Measurements from ENCODE around the gene APOL5. TPM values are rescaled to one million over a fixed set of nuclear protein-coding genes. Genes with fewer than 3 reads are reported as not detected.
"Not testable (repeated sequence)": the region's sequence is repeated elsewhere in the genome, so short reads cannot be mapped to it uniquely, and the experiment has no call there.

APOL5 gene
- total RNA-seq, result not detected

GRCh38 chr22:35717572-35717971, at the start of gene APOL5:
Gene APOL5 (plus strand): TSS chr22:35717872. CDS start chr22:35717872, 0 bp downstream.
- Mint-ChIP-seq H3K27ac (no peak within 1 kb of the TSS), H3K4me1 (ENCODE audit: low read depth) (no peaks in the 10 kb centered on the region), H3K36me3 (ENCODE audit: low read depth) (no peaks in the 10 kb centered on the region), H3K4me3 (no peak within 1 kb of the TSS), H3K9me3 (ENCODE audit: insufficient read depth) (no peaks in the 10 kb centered on the region), H3K27me3 (ENCODE audit: low read depth) (peaks cover 3% of the 10 kb centered on the region)
- ChIA-PET POLR2A (no interaction called here), CTCF (no interaction called here)
- DNase-seq (no peak), ATAC-seq (no peak)

DNA sequence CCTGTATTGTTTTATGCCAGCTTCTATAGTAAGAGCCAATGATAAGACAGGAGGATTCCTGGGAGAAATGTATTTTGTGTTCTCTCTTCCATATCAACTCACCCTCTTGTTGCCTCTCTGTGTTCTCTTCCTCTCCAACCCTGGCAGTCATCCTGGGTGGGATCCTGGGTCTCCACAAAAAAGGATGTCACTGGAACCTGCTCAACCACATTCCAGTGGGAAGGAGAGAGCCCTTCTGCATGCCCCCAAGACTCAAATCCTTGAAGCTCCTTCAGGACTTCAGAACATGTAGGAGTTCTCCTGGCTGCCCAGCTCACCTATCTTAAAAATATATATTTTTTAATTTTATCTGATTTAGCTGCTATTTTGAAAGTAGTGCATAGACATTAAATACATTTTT, 43.3 kb upstream of the APOL5 start:
- Mint-ChIP-seq H3K27me3 (ENCODE audit: low read depth) (no peaks in the 10 kb centered on the region), H3K9me3 (ENCODE audit: insufficient read depth) (peaks cover 15% of the 10 kb centered on the region), H3K27ac (no peak overlapping the region), H3K36me3 (ENCODE audit: low read depth) (peaks cover 13% of the 10 kb centered on the region), H3K4me3 (no peak overlapping the region), H3K4me1 (ENCODE audit: low read depth) (no peaks in the 10 kb centered on the region)
- POLR2A ChIA-PET, result no interaction called here
- CTCF ChIA-PET, result no interaction called here
- no peak for ATAC-seq
- no peak for DNase-seq

DNA sequence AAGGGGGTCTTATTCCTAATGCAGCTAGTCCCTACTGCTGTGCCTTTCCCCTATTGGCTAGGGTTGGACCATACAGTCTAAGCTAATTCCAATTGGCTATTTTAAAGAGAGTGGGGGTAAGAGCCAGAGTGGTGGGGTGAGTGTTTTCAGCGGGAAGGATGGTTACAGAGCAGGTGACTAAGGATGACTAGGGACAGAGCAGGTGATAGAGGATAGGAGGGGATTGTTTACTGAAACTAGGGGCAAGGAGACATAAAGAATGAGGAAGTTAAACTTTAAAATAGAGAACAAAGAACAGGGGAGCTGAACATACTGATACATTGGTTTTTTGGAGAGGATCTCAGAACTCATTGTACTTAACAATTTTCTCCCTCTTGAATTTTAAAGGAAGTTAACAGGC, 41.6 kb upstream of the APOL5 start:
- POLR2A ChIA-PET; CTCF ChIA-PET; H3K27me3 Mint-ChIP-seq (ENCODE audit: low read depth); H3K27ac Mint-ChIP-seq; H3K4me1 Mint-ChIP-seq (ENCODE audit: low read depth); H3K4me3 Mint-ChIP-seq; DNase-seq; ATAC-seq: not testable (repeated sequence)
- Mint-ChIP-seq H3K9me3 (ENCODE audit: insufficient read depth) (peaks cover 15% of the 10 kb centered on the region), H3K36me3 (ENCODE audit: low read depth) (peaks cover 13% of the 10 kb centered on the region)

DNA sequence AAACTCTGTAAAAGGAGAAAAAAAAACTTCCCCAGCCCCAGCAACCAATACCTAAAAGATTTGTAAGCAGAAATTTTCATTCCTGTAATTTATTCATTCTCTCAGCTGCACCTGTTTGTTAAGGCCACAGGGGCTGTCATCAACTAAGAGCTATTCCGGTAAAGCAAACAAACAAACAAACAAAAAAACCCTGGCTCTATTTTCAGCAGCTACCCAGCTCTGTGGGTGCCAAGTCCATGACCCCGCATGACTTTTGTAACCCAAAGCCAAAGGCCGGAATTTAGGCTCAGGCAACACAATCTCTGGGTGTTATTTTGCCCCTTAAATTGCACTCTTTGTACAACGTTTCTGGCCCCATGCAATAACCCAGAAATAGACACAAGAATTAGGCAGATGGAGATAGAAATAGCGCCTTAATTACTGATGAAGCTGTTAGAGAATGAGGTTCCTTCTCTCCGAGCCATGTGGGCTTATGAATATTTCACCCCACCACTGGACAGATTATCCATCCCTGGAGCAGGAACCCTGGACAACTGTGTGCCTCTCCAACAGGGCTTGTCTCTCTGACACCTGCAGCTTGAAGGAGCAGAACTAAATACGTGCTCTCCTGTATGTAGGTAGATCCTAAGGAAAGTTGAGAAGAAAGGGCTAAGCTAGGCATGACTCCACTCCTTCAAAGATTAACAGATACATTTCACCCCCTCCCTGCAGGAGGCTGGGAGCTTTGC, 40.0 kb upstream of the APOL5 start:
- Mint-ChIP-seq H3K27ac (no peak overlapping the region), H3K27me3 (ENCODE audit: low read depth) (no peaks in the 10 kb centered on the region), H3K9me3 (ENCODE audit: insufficient read depth) (peaks cover 20% of the 10 kb centered on the region), H3K36me3 (ENCODE audit: low read depth) (peaks cover 15% of the 10 kb centered on the region), H3K4me3 (no peak overlapping the region), H3K4me1 (ENCODE audit: low read depth) (no peaks in the 10 kb centered on the region)
- CTCF ChIA-PET, result interaction anchor here (0.8 to 1.2 kb wide), 2 partner anchors 30 to 388 kb away, joined by 3 read pairs; no protein-coding TSS in a partner anchor
- ATAC-seq (no peak), DNase-seq (no peak)
- POLR2A ChIA-PET, result interaction anchor here (1.2 kb wide), 1 partner anchor 42 kb away, joined by 3 read pairs; no protein-coding TSS in a partner anchor

DNA sequence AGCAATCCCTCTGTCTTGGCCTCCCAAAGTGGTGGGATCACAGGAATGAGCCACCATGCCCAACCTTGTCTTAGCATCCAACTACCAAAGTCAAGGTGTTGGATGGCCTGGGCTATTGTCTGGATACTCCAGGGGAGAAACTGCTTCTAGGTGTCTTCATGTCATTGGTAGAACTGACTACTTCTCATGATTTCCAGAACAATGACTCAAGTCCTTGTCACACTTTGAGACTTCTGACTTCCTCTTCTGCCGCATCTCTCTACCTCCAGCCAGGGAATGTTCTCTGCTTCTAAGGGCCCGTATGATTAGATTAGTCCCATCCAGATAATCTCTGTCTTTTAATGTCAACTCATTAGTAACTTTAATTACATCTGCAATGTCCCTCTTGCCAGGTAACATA, 38.8 kb upstream of the APOL5 start:
- ChIA-PET CTCF (interaction anchor here (1.2 kb wide), 1 partner anchor 31 kb away, joined by 3 read pairs; no protein-coding TSS in a partner anchor), POLR2A (no interaction called here)
- no peak for ATAC-seq
- peaks cover 3% of the 10 kb centered on the region for H3K27me3 Mint-ChIP-seq (ENCODE audit: low read depth)
- no peak overlapping the region for H3K27ac Mint-ChIP-seq
- H3K36me3 Mint-ChIP-seq (ENCODE audit: low read depth), result peaks cover 15% of the 10 kb centered on the region
- H3K4me1 Mint-ChIP-seq (ENCODE audit: low read depth), result no peaks in the 10 kb centered on the region
- H3K4me3 Mint-ChIP-seq, result no peak overlapping the region
- peaks cover 14% of the 10 kb centered on the region for H3K9me3 Mint-ChIP-seq (ENCODE audit: insufficient read depth)
- no peak for DNase-seq

DNA sequence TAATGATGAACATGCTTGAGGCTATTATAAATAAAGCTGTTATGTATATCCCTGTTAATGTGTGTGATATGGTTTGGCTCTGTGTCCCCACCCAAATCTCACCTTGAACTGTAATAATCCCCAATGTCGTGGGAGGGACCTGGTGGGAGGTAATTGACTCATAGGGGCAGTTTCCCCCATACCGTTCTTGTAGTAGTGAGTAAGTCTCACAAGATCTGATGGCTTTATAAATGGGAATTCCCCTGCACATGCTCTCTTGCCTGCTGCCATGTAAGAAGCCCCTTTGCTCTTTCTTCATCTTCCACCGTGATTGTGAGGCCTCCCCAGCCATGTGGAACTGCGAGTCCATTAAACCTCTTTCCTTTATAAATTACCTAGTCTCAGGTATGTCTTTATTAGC, 38.2 kb upstream of the APOL5 start:
- ATAC-seq; DNase-seq; H3K27ac Mint-ChIP-seq; POLR2A ChIA-PET; H3K27me3 Mint-ChIP-seq (ENCODE audit: low read depth); CTCF ChIA-PET; H3K4me3 Mint-ChIP-seq; H3K4me1 Mint-ChIP-seq (ENCODE audit: low read depth): not testable (repeated sequence)
- peaks cover 15% of the 10 kb centered on the region for H3K36me3 Mint-ChIP-seq (ENCODE audit: low read depth)
- peaks cover 14% of the 10 kb centered on the region for H3K9me3 Mint-ChIP-seq (ENCODE audit: insufficient read depth)

DNA sequence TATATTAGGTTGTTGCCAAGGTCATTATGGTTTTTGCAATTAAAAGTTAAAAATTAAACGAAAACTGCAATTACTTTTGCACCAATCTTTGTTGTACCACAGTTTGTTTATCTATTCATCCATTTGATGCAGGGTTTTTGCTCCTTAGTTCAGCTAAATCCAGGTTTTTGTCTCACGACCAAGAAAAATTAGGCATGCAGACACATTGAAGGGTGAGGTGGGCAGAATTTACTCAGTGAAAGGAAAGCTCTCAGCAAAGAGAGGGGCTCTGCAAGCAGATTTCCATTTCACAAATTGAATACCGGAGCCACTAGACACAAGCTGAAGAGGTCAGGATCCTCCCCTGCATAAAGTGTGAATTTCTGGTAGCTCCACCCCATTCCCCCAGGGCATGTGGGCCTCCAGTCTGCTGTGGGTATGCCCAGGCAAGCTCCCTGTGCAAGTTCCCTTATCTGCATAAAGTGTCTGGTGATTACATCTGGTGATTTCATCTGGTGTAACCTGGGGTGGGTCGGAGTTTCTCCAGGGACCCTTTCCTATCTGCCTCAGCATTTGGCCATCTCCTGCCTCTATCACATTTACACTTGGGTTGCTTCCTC, 36.1 kb upstream of the APOL5 start:
- DNase-seq (no peak), ATAC-seq (no peak)
- H3K4me3 Mint-ChIP-seq, result no peak overlapping the region
- peaks cover 4% of the 10 kb centered on the region for H3K36me3 Mint-ChIP-seq (ENCODE audit: low read depth)
- no peak overlapping the region for H3K27ac Mint-ChIP-seq
- CTCF ChIA-PET, result no interaction called here
- peaks cover 3% of the 10 kb centered on the region for H3K27me3 Mint-ChIP-seq (ENCODE audit: low read depth)
- H3K4me1 Mint-ChIP-seq (ENCODE audit: low read depth), result no peaks in the 10 kb centered on the region
- POLR2A ChIA-PET, result no interaction called here
- peaks cover 11% of the 10 kb centered on the region for H3K9me3 Mint-ChIP-seq (ENCODE audit: insufficient read depth)

DNA sequence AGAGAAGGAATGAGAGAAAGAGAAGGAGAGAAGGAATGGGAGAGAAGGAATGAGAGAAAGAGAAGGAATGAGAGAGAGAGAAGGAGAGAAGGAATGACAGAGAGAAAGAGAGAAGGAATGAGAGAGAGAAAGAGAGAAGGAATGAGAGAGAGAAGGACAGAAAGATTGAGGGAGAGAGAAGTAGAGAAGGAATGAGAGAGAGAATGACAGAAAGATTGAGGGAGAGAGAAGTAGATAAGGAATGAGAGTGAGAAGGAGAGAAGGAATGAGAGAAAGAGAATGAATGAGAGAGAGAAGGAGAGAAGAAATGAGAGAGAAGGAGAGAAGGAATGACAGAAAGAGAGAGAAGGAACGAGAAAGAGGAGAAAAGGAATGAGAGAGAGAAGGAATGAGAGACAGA, 34.1 kb upstream of the APOL5 start:
- no peaks in the 10 kb centered on the region for H3K4me1 Mint-ChIP-seq (ENCODE audit: low read depth)
- peaks cover 3% of the 10 kb centered on the region for H3K27me3 Mint-ChIP-seq (ENCODE audit: low read depth)
- no peak for ATAC-seq
- CTCF ChIA-PET, result no interaction called here
- H3K4me3 Mint-ChIP-seq, result no peak overlapping the region
- no peak for DNase-seq
- peaks cover 2% of the 10 kb centered on the region for H3K36me3 Mint-ChIP-seq (ENCODE audit: low read depth)
- H3K9me3 Mint-ChIP-seq (ENCODE audit: insufficient read depth), result peaks cover 11% of the 10 kb centered on the region
- no peak overlapping the region for H3K27ac Mint-ChIP-seq
- POLR2A ChIA-PET, result no interaction called here

GRCh38 chr22:35684270-35684700, 33.4 kb upstream of the APOL5 start:
- Mint-ChIP-seq H3K4me1 (ENCODE audit: low read depth) (no peaks in the 10 kb centered on the region), H3K36me3 (ENCODE audit: low read depth) (peaks cover 2% of the 10 kb centered on the region), H3K4me3 (no peak overlapping the region), H3K27me3 (ENCODE audit: low read depth) (peaks cover 3% of the 10 kb centered on the region), H3K27ac (no peak overlapping the region), H3K9me3 (ENCODE audit: insufficient read depth) (peaks cover 11% of the 10 kb centered on the region)
- POLR2A ChIA-PET, result no interaction called here
- DNase-seq (no peak), ATAC-seq (no peak)
- CTCF ChIA-PET, result no interaction called here

GRCh38 chr22:35684732-35685131, 32.9 kb upstream of the APOL5 start:
- CTCF ChIA-PET, result no interaction called here
- DNase-seq (no peak), ATAC-seq (no peak)
- peaks cover 2% of the 10 kb centered on the region for H3K36me3 Mint-ChIP-seq (ENCODE audit: low read depth)
- POLR2A ChIA-PET, result no interaction called here
- peaks cover 11% of the 10 kb centered on the region for H3K9me3 Mint-ChIP-seq (ENCODE audit: insufficient read depth)
- no peaks in the 10 kb centered on the region for H3K4me1 Mint-ChIP-seq (ENCODE audit: low read depth)
- H3K27me3 Mint-ChIP-seq (ENCODE audit: low read depth), result peaks cover 3% of the 10 kb centered on the region
- H3K27ac Mint-ChIP-seq, result no peak overlapping the region
- no peak overlapping the region for H3K4me3 Mint-ChIP-seq

- no peak for ATAC-seq
- CTCF ChIA-PET, result no interaction called here
- DNase-seq, result no peak
- H3K9me3 Mint-ChIP-seq (ENCODE audit: insufficient read depth), result peaks cover 11% of the 10 kb centered on the region
- no peaks in the 10 kb centered on the region for H3K4me1 Mint-ChIP-seq (ENCODE audit: low read depth)
- POLR2A ChIA-PET, result interaction anchor here (0.7 to 1.0 kb wide), 2 partner anchors 38 to 253 kb away, joined by 3 read pairs; partner anchors contain the start of gene APOL6
- no peak overlapping the region for H3K4me3 Mint-ChIP-seq
- H3K27me3 Mint-ChIP-seq (ENCODE audit: low read depth), result peaks cover 3% of the 10 kb centered on the region
- peaks cover 2% of the 10 kb centered on the region for H3K36me3 Mint-ChIP-seq (ENCODE audit: low read depth)
- H3K27ac Mint-ChIP-seq, result no peak overlapping the region
Observed at GRCh38 chr22:35685731-35686130, 31.9 kb upstream of the APOL5 start.

GRCh38 chr22:35686298-35686697, 31.4 kb upstream of the APOL5 start:
- H3K36me3 Mint-ChIP-seq (ENCODE audit: low read depth), result peaks cover 2% of the 10 kb centered on the region
- ATAC-seq (no peak), DNase-seq (no peak)
- ChIA-PET CTCF (no interaction called here), POLR2A (interaction anchor here (1.0 kb wide), 1 partner anchor 38 kb away, joined by 3 read pairs; the partner anchor contains the start of gene APOL6)
- peaks cover 11% of the 10 kb centered on the region for H3K9me3 Mint-ChIP-seq (ENCODE audit: insufficient read depth)
- no peak overlapping the region for H3K4me3 Mint-ChIP-seq
- H3K27ac Mint-ChIP-seq, result no peak overlapping the region
- H3K27me3 Mint-ChIP-seq (ENCODE audit: low read depth), result peaks cover 3% of the 10 kb centered on the region
- no peaks in the 10 kb centered on the region for H3K4me1 Mint-ChIP-seq (ENCODE audit: low read depth)
